Type B pancreatic cell (in vitro differentiated cells): ENCODE measurements around the gene TRMO. TPM values are rescaled to one million over a fixed set of nuclear protein-coding genes. Genes with fewer than 3 reads are reported as not detected.

Experiments used
- DNase-seq: peaks from one replicate; pipeline ENCODE4 v3.0.0; 2021; ENCODE audit warnings: mixed read lengths; ENCODE audit not compliant: unreplicated experiment; ENCODE audit errors: extremely low spot score
- H3K27ac Mint-ChIP-seq: 2 replicates; pipeline ENCODE4 v1.8.0; 2021; ENCODE audit warnings: mild to moderate bottlenecking, mixed read lengths
- H3K27me3 Mint-ChIP-seq: 2 replicates; pipeline ENCODE4 v1.8.0; 2021; ENCODE audit warnings: mixed read lengths
- H3K36me3 Mint-ChIP-seq: 2 replicates; pipeline ENCODE4 v1.8.0; 2021; ENCODE audit warnings: mixed read lengths
- H3K4me1 Mint-ChIP-seq: one replicate; pipeline ENCODE4 v1.8.0; 2021; ENCODE audit warnings: mixed read lengths; ENCODE audit not compliant: unreplicated experiment
- H3K4me3 Mint-ChIP-seq: 2 replicates; pipeline ENCODE4 v1.8.0; 2021; ENCODE audit warnings: mild to moderate bottlenecking, mixed read lengths
- H3K9me3 Mint-ChIP-seq: 2 replicates; pipeline ENCODE4 v1.8.0; 2021; ENCODE audit warnings: mixed read lengths
- total RNA-seq: library from RNA; stranded (reverse); gene quantifications from 2 replicates; pipeline ENCODE4 v1.2.1, GENCODE V29; 2021; ENCODE audit warnings: low replicate concordance
- TF ChIP-seq, protein P1 (sequence below): fragments of 200-600 bp; sonication (generic); conservative IDR thresholded peaks from 2 replicates; pipeline ENCODE4 v1.5.0; 2021; ENCODE audit warnings: antibody characterized with exemption, mild to moderate bottlenecking

The TRMO gene
- total RNA-seq, 1 donor from 2014 or later = 11.3 TPM

DNA sequence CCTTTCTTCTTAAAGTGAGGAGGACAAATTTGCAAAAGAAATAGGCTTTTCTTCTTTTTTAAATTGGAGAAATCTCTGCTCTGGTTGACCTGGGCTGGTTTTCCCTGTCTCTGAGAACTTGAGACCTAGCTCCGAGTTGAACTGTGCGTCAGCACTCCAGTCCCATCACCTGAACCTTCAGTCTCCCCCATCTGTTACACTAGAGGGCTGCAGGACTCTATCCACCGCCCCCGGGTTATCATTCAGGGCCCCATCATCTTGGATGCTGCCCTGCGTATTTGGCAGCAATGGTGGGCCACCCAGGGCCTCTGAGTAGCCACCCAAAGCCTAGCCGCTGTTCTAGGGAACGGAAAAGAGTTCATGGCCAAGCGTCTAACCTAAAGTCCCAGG lies 66.8 kb downstream of the TRMO start:
- Mint-ChIP-seq H3K27ac (no peak overlapping the region), H3K4me3 (peak overlapping the region; percentile 72), H3K9me3 (no peaks in the 10 kb centered on the region), H3K36me3 (no peaks in the 10 kb centered on the region), H3K4me1 (no peaks in the 10 kb centered on the region), H3K27me3 (peaks cover 91% of the 10 kb centered on the region)
- no peak for DNase-seq
- TF ChIP-seq, protein P1, sequence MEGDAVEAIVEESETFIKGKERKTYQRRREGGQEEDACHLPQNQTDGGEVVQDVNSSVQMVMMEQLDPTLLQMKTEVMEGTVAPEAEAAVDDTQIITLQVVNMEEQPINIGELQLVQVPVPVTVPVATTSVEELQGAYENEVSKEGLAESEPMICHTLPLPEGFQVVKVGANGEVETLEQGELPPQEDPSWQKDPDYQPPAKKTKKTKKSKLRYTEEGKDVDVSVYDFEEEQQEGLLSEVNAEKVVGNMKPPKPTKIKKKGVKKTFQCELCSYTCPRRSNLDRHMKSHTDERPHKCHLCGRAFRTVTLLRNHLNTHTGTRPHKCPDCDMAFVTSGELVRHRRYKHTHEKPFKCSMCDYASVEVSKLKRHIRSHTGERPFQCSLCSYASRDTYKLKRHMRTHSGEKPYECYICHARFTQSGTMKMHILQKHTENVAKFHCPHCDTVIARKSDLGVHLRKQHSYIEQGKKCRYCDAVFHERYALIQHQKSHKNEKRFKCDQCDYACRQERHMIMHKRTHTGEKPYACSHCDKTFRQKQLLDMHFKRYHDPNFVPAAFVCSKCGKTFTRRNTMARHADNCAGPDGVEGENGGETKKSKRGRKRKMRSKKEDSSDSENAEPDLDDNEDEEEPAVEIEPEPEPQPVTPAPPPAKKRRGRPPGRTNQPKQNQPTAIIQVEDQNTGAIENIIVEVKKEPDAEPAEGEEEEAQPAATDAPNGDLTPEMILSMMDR = no peak

DNA sequence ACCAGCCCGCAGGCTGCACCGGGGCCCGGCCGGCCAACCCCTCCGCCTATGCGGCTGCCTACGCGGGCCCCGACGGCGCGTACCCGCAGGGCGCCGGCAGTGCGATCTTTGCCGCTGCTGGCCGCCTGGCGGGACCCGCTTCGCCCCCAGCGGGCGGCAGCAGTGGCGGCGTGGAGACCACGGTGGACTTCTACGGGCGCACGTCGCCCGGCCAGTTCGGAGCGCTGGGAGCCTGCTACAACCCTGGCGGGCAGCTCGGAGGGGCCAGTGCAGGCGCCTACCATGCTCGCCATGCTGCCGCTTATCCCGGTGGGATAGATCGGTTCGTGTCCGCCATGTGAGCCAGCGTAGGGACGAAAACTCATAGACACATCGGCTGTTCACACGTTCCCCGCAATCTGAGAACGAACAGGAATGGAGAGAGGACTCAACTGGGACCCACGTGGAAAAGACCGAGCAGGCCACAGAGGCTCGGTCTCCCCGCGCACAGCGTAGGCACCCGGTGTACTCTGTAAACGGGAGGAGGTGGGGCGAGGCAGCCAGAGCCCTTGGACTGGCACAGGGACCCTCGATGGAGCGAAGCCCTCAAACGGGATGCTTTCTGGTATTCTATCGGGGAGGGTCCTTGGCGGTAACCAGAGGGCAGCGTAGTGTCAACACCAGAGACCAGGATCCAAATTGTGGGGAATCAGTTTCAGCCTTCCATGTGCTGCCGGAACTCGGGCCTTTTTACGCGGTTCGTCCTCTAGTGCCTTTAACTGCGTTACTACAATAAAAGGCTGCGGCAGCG lies 67.4 kb downstream of the TRMO start:
- peak overlapping the region; percentile 72 for H3K4me3 Mint-ChIP-seq
- no peaks in the 10 kb centered on the region for H3K4me1 Mint-ChIP-seq
- peaks cover 91% of the 10 kb centered on the region for H3K27me3 Mint-ChIP-seq
- DNase-seq = no peak
- H3K9me3 Mint-ChIP-seq = no peaks in the 10 kb centered on the region
- TF ChIP-seq, protein P1 = no peak
- no peak overlapping the region for H3K27ac Mint-ChIP-seq
- H3K36me3 Mint-ChIP-seq = no peaks in the 10 kb centered on the region

Other genes starting within 250 kb of the TRMO start
- 11.6 and 13.7 TPM in 2 replicates for gene XPA, start 225.2 kb downstream of the TRMO start, total RNA-seq
- 2.4 and 4.2 TPM in 2 replicates for gene FOXE1, start 69.3 kb downstream of the TRMO start, total RNA-seq
- gene HEMGN, start 15.7 kb upstream of the TRMO start, total RNA-seq = not detected in 2 replicates
- 119 and 156 TPM in 2 replicates for gene ANP32B, start 60.8 kb upstream of the TRMO start, total RNA-seq
- 44.6 and 48.1 TPM in 2 replicates for gene NANS, start 134.2 kb upstream of the TRMO start, total RNA-seq
- 9.9 and 18.8 TPM in 2 replicates for gene TRIM14, start 196.7 kb upstream of the TRMO start, total RNA-seq